HG03095 (cell line): ENCODE measurements around the gene PSME3IP1.
"Not testable (repeated sequence)": the region's sequence is repeated elsewhere in the genome, so short reads cannot be mapped to it uniquely, and the experiment has no call there.

ENCODE experiments used
- ATAC-seq: cut with Tn5 transposase; IDR thresholded peaks from one replicate; pipeline ENCODE4 v1.9.1; 2021; ENCODE audit warnings: moderate library complexity; ENCODE audit not compliant: unreplicated experiment

PSME3IP1 gene

DNA sequence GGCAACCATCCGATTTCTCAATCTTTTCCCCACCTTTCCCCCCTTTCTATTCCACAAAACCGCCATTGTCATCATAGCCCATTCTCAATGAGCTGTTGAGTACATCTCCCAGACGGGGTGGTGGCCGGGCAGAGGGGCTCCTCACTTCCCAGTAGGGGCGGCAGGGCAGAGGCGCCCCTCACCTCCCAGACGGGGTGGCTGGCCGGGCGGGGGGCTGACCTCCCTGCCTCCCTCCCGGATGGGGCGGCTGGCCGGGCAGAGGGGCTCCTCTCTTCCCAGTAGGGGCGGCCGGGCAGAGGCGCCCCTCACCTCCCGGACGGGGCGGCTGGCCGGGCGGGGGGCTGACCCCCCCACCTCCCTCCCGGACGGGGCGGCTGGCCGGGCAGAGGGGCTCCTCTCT is 14.5 kb upstream of the PSME3IP1 start:
- not testable (repeated sequence) for ATAC-seq

DNA sequence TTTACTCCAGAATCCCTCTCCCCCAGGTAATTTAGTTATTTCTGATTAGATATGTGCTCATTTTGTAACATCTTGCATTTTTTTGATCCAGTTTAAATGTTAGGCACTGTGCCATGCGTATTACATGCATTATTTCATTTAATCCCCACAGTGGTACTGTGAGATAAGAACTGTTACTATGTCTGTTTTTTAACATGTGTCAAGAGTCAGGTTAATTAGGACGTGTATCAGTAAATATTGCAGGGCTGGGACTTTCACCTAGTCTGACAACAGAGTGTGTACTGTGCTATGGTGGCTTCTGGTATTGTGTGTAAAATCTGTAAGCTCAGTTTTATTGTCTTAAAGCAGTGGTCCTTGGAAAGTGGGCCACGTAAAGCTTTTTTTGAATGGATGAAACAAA is 10.9 kb upstream of the PSME3IP1 start:
- no peak for ATAC-seq

DNA sequence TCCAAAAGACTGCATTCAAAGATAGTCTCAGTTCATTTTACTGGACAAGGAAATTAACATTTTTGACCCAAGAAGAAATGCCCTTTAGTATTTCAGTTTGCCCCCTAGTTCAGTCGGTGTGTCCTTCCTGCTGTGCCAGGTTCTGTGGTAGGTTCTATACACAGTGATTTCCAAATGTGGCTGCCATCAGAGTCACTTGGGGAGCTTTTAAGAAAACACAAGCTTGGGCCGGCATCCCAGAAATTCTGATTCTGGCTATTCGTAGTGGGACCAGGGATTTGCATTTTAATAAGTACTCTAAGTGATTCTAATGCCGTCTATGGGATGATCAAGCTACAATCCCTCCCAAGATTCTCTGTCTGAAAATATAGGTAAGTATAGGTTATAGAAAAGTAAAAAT is 10.4 kb upstream of the PSME3IP1 start:
- no peak for ATAC-seq

DNA sequence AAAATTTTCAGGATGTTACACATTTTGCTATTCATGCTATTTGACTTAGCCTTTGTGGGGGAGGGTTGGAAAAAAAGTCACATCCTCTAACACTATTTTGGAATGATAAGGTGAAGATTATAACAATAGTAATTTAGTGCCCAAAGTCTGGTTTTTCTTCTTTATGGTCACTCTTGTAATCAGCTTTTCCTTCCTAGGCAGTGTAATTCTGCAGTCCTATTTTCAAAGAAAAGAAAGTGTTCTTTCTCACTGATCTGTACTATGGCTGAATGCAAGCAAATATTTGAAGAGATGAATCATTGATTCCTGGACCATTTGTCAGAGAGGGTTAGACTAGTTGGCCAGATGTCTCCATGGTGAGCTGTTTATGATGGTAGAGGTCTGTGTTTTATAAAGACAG is 8.7 kb upstream of the PSME3IP1 start:
- no peak for ATAC-seq

DNA sequence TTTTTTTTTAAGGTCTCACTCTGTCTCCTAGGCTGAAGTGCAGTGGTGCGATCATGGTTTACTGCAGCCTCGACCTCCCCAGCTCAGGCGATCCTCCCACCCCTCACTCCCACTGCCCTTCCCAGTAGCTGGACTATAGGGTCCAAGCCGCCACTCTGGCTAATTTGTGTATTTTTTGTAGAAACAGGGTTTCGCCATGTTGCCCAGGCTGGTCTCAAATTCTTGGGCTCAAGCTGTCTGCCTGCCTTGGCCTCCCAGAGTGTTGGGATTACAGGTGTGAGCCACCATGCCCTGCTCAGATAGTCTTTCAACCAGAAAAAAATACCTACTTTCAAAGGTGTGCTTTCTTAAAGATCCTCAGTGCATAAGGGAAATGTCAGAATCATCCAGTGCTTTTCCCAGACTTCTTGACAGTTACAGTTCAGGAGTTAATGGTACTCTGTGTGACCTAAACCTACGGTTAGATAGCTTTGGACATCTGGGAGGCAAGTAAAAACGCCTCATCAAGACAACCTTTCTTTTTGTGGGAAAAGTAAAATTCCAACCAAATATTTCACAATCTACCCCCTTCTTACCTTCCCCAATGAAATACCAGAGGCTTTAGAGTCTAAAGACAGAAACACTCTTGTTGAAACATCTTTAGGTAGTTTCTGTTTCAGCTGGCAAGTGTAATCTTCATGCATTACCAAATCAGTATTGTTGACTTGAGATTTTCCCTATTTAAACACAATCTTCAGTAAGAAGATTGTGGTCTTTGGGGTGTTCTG is 7.1 kb upstream of the PSME3IP1 start:
- no peak for ATAC-seq

DNA sequence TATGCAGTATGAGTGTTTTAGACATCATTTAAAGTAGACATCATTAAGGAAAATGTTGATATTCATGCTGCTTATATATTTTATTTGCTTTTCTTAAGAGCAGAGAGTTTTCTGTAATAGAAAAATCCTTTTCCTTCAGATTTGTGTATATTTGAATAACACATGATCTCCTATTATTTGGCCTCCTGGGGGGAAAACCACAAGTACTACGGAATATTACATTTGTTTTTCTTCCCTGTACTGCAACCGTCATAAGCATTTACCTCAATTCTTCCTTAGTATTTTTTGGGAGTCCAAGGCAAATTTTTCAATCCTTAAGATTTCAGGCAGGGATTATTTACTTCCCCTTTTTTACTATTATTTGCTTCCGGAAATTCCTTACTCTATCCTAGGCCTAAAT is 6.3 kb upstream of the PSME3IP1 start:
- no peak for ATAC-seq

DNA sequence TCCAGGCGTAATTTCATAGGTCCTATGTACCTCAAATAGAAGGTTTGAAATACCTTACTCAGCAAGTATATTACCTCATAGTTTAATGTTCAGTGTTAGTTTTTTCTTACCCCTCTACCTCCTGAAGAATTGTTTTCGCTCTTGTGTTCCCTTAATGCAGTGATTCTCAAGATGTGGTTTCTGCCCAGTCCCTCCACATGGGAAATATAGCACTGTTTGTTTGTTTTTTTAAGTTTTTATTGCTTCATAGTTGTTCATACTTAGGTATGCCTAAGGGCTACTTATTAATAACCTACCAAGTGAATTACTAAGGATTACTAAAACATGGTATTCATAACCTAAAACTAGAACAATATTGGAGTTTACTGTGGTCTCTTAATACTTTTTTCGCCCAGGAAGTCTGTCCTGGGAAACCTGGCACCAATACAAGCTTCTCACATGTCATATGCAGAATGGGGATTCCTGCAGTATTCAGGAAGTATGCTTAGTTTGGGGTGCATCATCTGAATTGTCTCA is 5.3 kb upstream of the PSME3IP1 start:
- ATAC-seq = no peak

DNA sequence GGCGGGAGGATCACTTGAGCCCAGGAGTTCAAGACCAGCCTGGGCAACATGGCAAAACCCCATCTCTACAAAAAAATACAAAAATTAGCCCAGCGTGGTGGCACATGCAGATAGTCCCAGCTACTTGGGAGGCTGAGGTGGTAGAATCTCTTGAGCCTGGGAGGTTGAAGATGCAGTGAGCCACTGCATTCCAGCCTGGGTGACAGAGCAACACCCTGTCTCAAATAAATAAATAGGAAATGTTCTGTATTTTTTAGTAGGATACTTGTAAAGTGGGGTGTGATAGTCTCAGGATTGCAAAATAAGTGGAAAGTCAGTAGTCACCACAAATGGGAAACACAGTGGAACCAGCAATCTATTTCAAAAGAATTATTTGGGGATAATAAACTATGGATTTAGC is 4.3 kb upstream of the PSME3IP1 start:
- no peak for ATAC-seq

DNA sequence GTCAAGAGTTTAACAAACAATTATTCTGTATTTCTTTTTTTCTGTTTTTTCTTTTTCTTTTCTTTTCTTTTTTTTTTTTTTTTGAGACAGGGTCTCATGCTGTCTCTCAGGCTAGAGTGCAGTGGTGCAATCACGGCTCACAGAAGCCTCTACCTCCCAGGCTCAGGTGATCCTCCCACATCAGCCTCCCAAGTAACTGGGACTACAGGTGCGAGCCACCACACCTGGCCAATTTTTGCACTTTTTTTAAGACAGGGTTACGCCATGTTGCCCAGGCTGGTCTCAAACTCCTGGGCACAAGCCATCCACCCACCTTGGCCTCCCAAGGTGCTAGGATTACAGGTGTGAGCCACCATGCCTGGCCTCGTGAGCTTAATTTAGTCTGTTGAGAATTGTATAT is 3.7 kb upstream of the PSME3IP1 start:
- not testable (repeated sequence) for ATAC-seq

DNA sequence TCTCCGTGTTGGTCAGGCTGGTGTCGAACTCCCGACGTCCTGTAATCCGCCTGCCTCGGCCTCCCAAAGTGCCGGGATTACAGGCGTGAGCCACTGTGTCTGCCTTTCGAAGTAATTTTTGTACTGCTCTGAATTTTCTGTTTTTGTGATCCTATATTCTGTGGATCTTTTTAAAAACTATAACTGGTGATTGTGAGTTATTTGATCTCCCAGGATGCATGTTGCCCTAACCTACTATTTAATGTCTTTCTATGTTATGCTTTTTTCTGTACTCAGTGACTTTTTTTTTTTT is 2.8 kb upstream of the PSME3IP1 start:
- ATAC-seq = no peak

DNA sequence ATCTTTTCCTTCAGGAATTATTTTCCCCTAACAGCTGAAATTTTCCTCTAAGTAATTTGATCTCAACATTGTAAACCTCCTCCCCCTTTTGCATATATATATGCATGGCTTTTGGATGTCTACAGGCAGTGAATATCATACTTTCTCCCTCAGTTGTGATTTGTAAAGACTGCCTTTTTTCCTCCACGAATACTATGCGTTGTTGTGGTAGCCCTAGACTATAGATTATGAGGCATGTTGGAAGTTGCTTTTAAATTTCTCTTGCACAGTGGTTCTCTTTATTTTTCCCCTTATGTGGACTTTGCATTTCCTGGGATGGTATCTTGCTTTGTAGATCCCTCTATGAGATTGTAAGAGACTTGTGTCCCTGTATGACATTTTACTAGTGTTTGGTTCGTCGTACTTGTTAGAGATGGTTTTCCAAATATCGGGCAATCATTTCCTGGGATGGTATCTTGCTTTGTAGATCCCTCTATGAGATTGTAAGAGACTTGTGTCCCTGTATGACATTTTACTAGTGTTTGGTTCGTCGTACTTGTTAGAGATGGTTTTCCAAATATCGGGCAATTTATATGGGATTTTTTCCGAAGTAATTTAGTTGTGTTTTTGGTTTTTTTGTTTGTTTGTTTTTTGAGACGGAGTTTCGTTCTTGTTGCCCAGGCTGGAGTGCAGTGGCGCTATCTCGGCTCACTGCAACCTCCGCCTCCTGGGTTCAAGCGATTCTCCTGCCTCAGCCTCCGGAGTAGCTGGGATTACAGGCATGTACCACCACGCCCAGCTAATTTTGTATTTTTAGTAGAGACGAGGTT is 2.3 kb upstream of the PSME3IP1 start:
- ATAC-seq = not testable (repeated sequence)

DNA sequence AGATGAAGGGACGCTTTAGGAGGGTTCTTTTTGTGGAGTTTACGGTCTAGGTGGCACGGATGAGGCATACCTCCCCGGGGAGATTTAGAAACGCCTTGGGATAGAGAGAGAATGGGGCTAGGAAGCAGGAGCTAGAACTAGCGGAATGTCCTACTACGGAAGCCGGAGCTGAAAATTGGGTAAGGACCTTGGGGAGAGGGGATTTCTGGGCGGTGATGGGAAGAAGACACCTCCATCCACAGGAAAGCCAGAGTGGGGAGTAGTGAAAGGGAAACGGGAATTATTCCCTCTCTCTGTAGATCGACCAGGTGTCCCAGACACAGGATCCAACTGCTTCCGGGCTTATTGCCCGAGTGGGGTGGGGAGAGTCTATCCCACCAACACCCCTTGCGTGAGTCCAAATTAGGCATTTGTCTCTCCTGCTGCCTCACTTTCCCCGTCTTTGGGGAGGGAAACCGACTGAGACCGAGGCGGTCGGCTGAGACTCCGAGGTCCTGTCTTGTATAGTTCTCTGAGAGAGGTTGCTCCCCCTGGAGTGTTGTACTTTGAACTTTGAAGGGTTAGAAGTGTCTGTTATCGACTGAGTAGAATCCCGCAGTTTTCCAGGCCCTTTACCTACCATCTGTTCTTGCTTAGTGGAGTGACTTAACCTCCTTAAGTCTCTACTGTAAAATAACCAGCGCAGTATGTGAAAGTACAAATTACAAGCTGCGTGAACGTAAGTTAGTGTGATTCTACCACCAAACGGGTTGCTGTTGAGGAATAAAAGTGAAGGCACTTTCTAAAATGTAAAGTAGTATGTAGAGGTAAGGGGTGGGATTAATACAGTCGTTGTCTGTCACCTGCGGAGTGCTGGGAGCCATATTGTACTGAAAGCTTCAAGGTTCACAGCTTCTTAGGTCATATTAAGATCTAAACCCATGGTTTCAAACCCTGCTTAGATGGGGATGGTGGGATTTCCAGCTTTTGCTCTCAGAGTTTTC is 1.3 kb upstream of the PSME3IP1 start:
- no peak for ATAC-seq

DNA sequence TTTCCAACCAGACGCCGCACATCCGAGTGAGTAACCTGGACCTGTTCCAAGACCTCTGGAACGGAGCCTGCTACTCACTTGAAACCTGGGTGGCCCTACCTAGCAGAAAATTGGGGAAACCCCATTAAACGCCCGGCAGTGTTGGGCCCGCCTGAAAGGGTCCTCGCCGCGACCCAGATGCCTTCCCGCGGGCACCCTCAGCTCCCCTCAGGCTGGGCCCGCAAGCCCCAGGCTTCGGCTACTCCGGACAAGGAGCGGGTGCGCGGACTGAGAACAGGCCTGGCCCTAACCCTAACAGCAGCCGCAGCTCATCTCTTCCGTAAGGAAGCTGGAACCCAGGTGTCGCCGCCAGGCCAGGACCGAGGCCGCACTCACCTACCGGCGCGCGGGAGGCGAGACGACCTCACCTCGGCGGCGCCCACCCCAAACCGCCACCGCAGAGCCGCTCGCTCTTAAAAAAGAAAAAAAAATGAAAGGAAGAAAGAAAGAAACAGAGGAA is 344 bp downstream of the PSME3IP1 start:
- ATAC-seq = peak; percentile 35

DNA sequence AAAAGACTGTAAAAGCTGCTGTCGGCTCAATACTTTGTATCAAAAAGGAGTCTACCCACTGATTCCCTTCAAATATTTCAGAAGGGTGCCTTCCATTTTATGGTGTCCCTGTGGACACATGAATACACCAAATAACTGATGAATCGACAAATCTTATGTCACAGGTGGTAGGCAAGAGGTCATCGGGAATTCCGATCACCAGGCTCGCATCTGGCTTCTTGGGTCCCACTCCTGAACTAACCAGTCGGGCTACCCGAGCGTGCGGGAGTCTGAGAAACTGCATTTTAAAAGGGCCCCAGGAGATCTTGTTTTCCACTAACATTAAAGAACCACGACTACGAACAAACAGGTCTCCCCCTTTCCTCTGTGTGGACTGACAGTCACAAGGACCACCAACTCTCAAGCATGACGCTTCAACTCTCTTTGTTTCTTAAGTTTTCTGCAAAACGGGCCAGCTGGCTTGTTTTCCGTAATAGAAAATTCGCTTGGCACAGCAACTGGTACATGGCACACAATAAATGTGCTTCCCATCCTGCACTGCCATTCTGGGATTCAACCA is 873 bp downstream of the PSME3IP1 start:
- ATAC-seq = no peak

DNA sequence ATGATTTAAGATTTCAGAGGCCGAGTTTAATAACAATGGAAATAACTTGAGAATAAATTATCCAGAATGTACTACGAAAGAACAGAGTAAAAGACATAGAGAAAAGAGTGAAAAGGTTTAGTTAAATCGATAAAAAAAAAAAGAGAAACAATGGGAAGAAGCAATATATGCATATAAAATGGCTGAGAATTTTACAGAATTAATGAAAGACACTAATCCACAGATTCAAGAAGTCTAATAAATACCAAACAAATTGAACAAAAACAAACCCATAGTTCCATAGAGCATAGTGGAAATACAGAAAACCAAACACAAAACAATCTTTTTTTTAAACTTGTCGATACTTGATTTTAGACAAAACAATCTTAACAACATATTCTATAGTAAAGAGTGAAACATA is 1.7 kb downstream of the PSME3IP1 start:
- ATAC-seq = no peak

DNA sequence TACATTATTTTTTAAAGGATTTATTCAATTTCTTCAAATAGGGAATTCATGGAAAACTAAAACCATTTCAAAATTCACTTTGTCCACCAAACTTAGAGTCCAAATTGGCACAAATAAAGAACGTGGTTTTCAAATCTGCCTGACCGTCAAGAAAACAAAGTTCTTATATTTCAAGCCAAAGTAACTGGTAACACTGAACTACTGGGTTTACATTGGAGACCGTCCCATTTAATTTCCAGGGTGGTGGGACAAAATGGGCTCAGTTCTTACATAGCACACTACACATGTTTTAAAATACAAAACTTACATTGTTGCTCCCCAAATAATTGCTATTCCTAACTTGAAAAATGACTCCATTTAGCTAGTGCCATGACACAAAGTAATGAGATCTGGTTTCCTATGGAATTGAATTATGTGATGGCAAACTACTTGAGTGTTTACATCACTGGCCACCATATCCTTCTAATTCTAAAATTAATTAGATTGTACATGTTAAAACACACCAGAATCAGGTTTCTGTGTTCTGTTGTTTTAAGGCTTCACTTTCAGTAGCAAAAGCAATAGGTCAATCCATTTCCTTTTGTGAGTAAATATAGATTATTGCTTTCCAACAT is 6.5 kb downstream of the PSME3IP1 start:
- no peak for ATAC-seq

DNA sequence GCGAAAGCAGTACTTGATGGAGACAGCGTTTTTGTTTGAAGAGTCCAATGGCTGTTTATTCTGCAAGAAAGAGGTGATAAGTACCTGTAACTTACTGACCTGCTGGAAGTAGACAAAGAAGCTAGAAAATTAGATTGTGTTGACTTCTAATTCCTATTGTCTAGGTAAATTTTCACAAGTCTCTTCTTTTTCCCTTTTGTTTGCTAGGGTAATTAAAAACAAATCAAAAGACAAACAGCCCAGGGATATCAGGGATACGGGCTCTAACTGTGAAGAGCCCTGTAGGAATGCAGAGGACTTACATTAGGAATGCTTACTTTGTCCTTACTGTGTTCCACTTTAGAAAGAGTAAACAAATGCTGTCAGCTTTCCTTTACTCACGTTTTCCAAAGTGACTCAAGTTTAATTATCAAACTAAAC is 7.0 kb downstream of the PSME3IP1 start:
- no peak for ATAC-seq

DNA sequence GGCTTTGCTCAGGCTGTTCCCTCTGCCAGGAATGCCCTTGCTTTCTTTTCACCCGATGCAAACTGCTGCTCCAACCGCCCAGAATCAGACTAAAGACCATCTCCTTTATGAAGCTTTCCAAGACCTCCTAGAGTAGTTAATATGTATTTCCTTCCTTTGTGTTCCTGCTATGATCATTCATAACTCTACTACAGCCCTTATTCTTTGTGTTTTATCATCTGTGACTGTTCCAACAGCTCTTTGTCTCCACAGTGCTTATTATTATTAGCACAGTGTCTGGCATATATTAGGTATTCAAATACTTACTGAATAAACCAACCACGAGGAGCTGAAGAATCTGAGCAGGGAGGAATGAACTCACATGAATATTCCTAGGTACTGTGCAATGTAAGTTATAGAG is 7.6 kb downstream of the PSME3IP1 start:
- ATAC-seq = no peak

DNA sequence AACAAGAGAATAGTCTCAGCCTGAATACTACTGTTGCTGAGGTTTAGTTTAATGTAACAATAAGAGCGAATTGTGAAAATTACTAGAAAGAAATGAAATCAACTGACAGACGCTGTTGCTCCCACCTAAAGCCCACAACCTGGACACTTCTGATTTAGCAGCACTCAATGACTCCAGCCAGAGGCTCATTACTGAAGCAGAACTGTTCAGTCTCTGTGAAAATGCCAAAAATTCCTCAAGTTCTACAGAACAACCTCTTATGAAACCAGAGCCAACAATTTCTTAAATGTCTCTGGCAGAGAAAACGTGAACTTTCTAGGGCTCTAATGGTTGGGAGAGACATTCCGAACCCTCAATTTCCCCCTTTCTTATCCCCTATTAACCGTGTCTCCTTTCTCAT is 9.9 kb downstream of the PSME3IP1 start:
- no peak for ATAC-seq

DNA sequence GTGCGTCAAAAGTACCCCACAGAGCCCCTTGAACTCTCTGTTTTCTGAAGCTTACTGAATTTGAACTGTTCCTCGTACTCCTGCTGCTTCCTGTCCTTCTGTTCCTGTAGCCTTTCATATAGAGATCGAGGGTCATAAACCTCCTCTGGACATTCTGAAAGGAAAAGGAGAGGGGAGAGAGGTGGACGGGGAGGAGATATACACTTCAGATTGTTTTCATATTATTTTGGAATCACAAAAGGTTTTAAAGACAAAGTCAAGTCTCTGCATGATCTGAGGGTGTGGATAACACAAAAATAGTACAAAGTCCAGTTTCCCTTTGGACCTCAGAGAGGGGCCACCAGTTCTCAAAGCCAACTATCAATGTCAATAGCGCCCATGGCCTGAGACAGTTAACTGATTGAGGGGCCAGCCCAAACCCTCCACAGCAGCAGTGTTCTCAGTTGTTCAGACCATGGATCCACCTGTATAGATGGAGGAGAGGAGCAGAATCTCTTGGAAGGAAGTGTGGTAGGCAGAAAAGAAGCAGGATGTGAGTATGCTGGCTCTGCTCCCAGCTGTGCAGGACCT is 13.0 kb downstream of the PSME3IP1 start:
- ATAC-seq = no peak
